CD4-positive, alpha-beta T cell (primary cell): ENCODE data around the gene ARMC8. TPM values are rescaled to one million over a fixed set of nuclear protein-coding genes. Genes with fewer than 3 reads are reported as not detected.

Source experiments
- ATAC-seq: fragments of 200-7000 bp; cut with Tn5 transposase; one replicate; pipeline ENCODE4 v1.10.0; 2022; ENCODE audit warnings: mild to moderate bottlenecking; ENCODE audit not compliant: poor library complexity
- CTCF ChIA-PET: fragments of 350-600 bp; sonication (Branson Sonifier 250); formaldehyde crosslinking; loops from one replicate; lab custom pipeline; 2021; ENCODE audit warnings: antibody characterized with exemption, inconsistent platforms; lab: Charles Lee
- POLR2A ChIA-PET: fragments of 350-600 bp; sonication (Branson Sonifier 250); formaldehyde crosslinking; loops from one replicate; lab custom pipeline; 2021; ENCODE audit warnings: antibody characterized with exemption, inconsistent platforms; lab: Charles Lee
- DNase-seq, 14 experiments: peaks; one replicate each; pipeline ENCODE4 v3.0.0-alpha.2; 2013 to 2020; ENCODE audit warnings: mixed read lengths in 2 of 14
- H3K27ac ChIP-seq, 2 donors: one replicate each; pipeline versions ENCODE4 v1.5.1 to v1.7.0; 2013; ENCODE audit warnings: low read length in 2 of 2, low read depth in 1 of 2, mild to moderate bottlenecking in 1 of 2
- H3K27me3 ChIP-seq, 2 experiments: 1 replicate in 1 of 2; 2 replicates in 1 of 2; pipeline versions ENCODE4 v1.6.1 to v1.7.0; 2013; ENCODE audit warnings: low read length in 2 of 2, control low read depth in 1 of 2, mild to moderate bottlenecking in 1 of 2, moderate library complexity in 1 of 2; ENCODE audit not compliant: insufficient read depth in 2 of 2, control insufficient read depth in 1 of 2
- H3K36me3 ChIP-seq: one replicate; pipeline ENCODE4 v1.6.1; 2013; ENCODE audit warnings: low read length, control low read depth; ENCODE audit not compliant: insufficient read depth
- H3K4me1 ChIP-seq: one replicate; pipeline ENCODE4 v1.6.1; 2013; ENCODE audit warnings: low read length, control low read depth; ENCODE audit not compliant: insufficient read depth
- H3K4me3 ChIP-seq: one replicate; pipeline ENCODE4 v1.5.1; 2013; ENCODE audit warnings: mild to moderate bottlenecking, low read length, moderate library complexity
- H3K9me3 ChIP-seq, 2 experiments: 1 replicate in 1 of 2; 2 replicates in 1 of 2; pipeline versions ENCODE4 v1.6.1 to v1.7.0; 2013; ENCODE audit warnings: low read length in 2 of 2, mild to moderate bottlenecking in 2 of 2, control low read depth in 1 of 2, moderate library complexity in 1 of 2; ENCODE audit not compliant: control insufficient read depth in 1 of 2, insufficient read depth in 1 of 2
- H3K27ac Mint-ChIP-seq: one replicate; pipeline ENCODE4 v1.8.0; 2020; ENCODE audit warnings: mixed read lengths
- H3K27me3 Mint-ChIP-seq: one replicate; pipeline ENCODE4 v1.8.0; 2021; ENCODE audit warnings: mixed read lengths
- H3K36me3 Mint-ChIP-seq: one replicate; pipeline ENCODE4 v1.8.0; 2021; ENCODE audit warnings: low read depth, mixed read lengths
- H3K4me1 Mint-ChIP-seq: one replicate; pipeline ENCODE4 v1.8.0; 2021; ENCODE audit warnings: low read depth, mixed read lengths
- H3K4me3 Mint-ChIP-seq: one replicate; pipeline ENCODE4 v1.8.0; 2020; ENCODE audit warnings: mild to moderate bottlenecking, mixed read lengths
- H3K9me3 Mint-ChIP-seq: one replicate; pipeline ENCODE4 v1.8.0; 2020; ENCODE audit warnings: mixed read lengths
- CTCF ChIP-seq: fragments of 200-600 bp; IDR thresholded peaks from one replicate; pipeline ENCODE4 v1.8.0; 2022; ENCODE audit warnings: antibody characterized with exemption, mild to moderate bottlenecking
- intact Hi-C, 2 experiments: fragments of 100-400 bp; cut with DNase I in 1 of 2; cut with micrococcal nuclease in 1 of 2; formaldehyde crosslinking; loops; one replicate each; pipeline versions ENCODE4 v1.15.1 to v1.9.0; 2023 to 2025; cut with DNase I, micrococcal nuclease
- total RNA-seq, 174 experiments: library from RNA in 2 of 174; stranded (reverse) in 2 of 174; gene quantifications; one replicate each; pipeline ENCODE4 v1.2.3 and lab custom pipeline; 2021 to 2026

ARMC8 gene
- total RNA-seq, 2 experiments from 2014 or later: 62.8 to 62.9 TPM

- ChIA-PET POLR2A (interaction anchor here (0.7 kb wide), 1 partner anchor 89 kb away, joined by 3 read pairs; no protein-coding TSS in a partner anchor), CTCF (no interaction called here)
- no peaks in the 10 kb centered on the region for H3K4me1 ChIP-seq
- H3K9me3 ChIP-seq: no peaks in the 10 kb centered on the region
- intact Hi-C loops: no loop called here
- peaks cover 47% of the 10 kb centered on the region for H3K36me3 Mint-ChIP-seq
- ATAC-seq (no peak), DNase-seq (no peak)
- no peaks in the 10 kb centered on the region for H3K9me3 Mint-ChIP-seq
- no peak for TF ChIP-seq CTCF
- H3K27me3 Mint-ChIP-seq: no peaks in the 10 kb centered on the region
- H3K36me3 ChIP-seq: peaks cover 26% of the 10 kb centered on the region
- no peak overlapping the region for H3K27ac Mint-ChIP-seq
- no peaks in the 10 kb centered on the region for H3K4me1 Mint-ChIP-seq
- no peak overlapping the region for H3K4me3 Mint-ChIP-seq
- H3K4me3 ChIP-seq: no peak overlapping the region
- no peak overlapping the region for H3K27ac ChIP-seq
- H3K27me3 ChIP-seq: no peaks in the 10 kb centered on the region
Observed at GRCh38 chr3:138249636-138250035, 62.5 kb downstream of the ARMC8 start.

DNA sequence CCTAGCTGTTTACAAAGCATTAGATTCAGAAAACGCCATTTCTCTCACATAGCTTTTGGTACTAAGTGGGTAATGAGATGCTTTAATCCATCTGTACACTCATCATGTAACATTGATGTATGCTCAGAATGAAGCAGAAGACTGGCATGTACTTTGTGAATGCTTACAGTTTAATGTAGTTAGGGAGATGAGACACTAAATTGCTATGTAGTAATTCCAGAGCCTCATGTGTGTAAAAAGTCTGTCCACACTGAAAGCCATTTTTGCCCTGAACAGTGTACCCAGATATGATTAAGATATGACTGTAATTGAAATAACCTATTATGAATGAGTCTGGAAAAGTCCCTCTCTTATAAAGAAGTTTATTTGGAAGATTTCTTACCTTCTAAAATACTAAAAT lies 66.5 kb downstream of the ARMC8 start:
- POLR2A ChIA-PET: no interaction called here
- Histone ChIP-seq H3K27me3 (no peaks in the 10 kb centered on the region), H3K4me3 (no peak overlapping the region), H3K36me3 (peaks cover under 1% of the 10 kb centered on the region), H3K9me3 (no peaks in the 10 kb centered on the region), H3K27ac (no peak overlapping the region), H3K4me1 (no peaks in the 10 kb centered on the region)
- DNase-seq: no peak
- Mint-ChIP-seq H3K4me1 (no peaks in the 10 kb centered on the region), H3K27me3 (no peaks in the 10 kb centered on the region), H3K36me3 (peaks cover 25% of the 10 kb centered on the region), H3K4me3 (no peak overlapping the region), H3K9me3 (no peaks in the 10 kb centered on the region), H3K27ac (no peak overlapping the region)
- CTCF ChIA-PET: no interaction called here
- no peak for ATAC-seq
- TF ChIP-seq CTCF: no peak
- intact Hi-C loops: no loop called here

DNA sequence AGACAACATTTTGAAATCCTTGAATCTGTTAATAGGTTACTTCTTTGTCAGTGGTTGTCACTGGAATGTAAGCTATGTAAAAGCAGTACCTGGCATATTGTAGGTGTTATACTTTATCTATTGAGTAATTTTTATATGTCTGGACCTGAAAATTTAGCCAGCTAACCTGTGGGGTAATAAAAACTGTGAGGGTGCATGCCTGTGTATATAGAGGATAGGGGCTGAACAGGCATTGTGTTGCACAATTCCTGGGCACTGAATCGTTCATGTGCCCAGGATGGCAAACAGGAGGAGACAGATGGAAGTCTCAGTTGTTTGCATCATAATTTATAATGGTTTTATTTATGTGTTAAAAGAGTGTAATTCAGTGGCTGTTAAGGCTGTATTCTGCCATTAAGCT lies 67.1 kb downstream of the ARMC8 start:
- POLR2A ChIA-PET: no interaction called here
- Mint-ChIP-seq H3K27me3 (no peaks in the 10 kb centered on the region), H3K4me1 (no peaks in the 10 kb centered on the region), H3K4me3 (no peak overlapping the region), H3K27ac (no peak overlapping the region), H3K36me3 (peaks cover 27% of the 10 kb centered on the region), H3K9me3 (no peaks in the 10 kb centered on the region)
- Histone ChIP-seq H3K27me3 (no peaks in the 10 kb centered on the region), H3K4me1 (no peaks in the 10 kb centered on the region), H3K27ac (no peak overlapping the region), H3K4me3 (no peak overlapping the region), H3K36me3 (peaks cover 6% of the 10 kb centered on the region), H3K9me3 (no peaks in the 10 kb centered on the region)
- intact Hi-C loops: no loop called here
- ATAC-seq: no peak
- no peak for TF ChIP-seq CTCF
- no peak for DNase-seq
- CTCF ChIA-PET: no interaction called here
